ENCODE results near the gene KLHL15.
A peak's percentile ranks its signal among the peaks of the same experiment; 100 is the strongest.

KLHL15 gene

GRCh38 chrX:24025741-24026403, 1.1 kb downstream of the KLHL15 start:
- H3K36me3 ChIP-seq (ENCODE audit: insufficient read depth), result no peaks in the 10 kb centered on the region
- peak overlapping the region; percentile 93 for H3K27ac ChIP-seq
- H3K4me2 ChIP-seq, result peak overlapping the region; percentile 9; the same call in 1 of the 2 replicates
- no peaks in the 10 kb centered on the region for H4K20me1 ChIP-seq (ENCODE audit: insufficient read depth)
- H3K4me3 ChIP-seq (IDR thresholded peaks at IDR 0.05; ENCODE audit: insufficient read depth, low read depth, low read length), result no peak overlapping the region
- H2AFZ ChIP-seq (ENCODE audit: low read depth), result peak overlapping the region; percentile 76
- TF ChIP-seq CTCF (conservative IDR thresholded peaks at IDR 0.05; ENCODE audit: low read depth, low read length), result no peak
- peaks cover 39% of the 10 kb centered on the region for H3K79me2 ChIP-seq (ENCODE audit: insufficient read depth, low read depth)
- peak overlapping the region; percentile 94 for H3K9ac ChIP-seq
- peaks cover 4% of the 10 kb centered on the region for H3K4me1 ChIP-seq (ENCODE audit: low read depth, poor library complexity, severe bottlenecking)
- no peaks in the 10 kb centered on the region for H3K27me3 ChIP-seq (ENCODE audit: insufficient read depth, low read depth)

GRCh38 chrX:24024819-24025740, 1.9 kb downstream of the KLHL15 start:
- no peaks in the 10 kb centered on the region for H3K27me3 ChIP-seq (ENCODE audit: insufficient read depth, low read depth)
- peaks cover 47% of the 10 kb centered on the region for H3K79me2 ChIP-seq (ENCODE audit: insufficient read depth, low read depth)
- no peaks in the 10 kb centered on the region for H4K20me1 ChIP-seq (ENCODE audit: insufficient read depth)
- H3K4me1 ChIP-seq (ENCODE audit: low read depth, poor library complexity, severe bottlenecking), result peaks cover 11% of the 10 kb centered on the region
- peak overlapping the region; percentile 72; the same call in 1 of the 2 replicates for H3K4me2 ChIP-seq
- H3K27ac ChIP-seq, result peak overlapping the region; percentile 93
- peak overlapping the region; percentile 94 for H3K9ac ChIP-seq
- H3K36me3 ChIP-seq (ENCODE audit: insufficient read depth), result no peaks in the 10 kb centered on the region
- TF ChIP-seq CTCF (conservative IDR thresholded peaks at IDR 0.05; ENCODE audit: low read depth, low read length), result no peak
- peak overlapping the region; percentile 61 for H2AFZ ChIP-seq (ENCODE audit: low read depth)
- H3K4me3 ChIP-seq (IDR thresholded peaks at IDR 0.05; ENCODE audit: insufficient read depth, low read depth, low read length), result no peak overlapping the region

- Histone ChIP-seq H3K4me3 (IDR thresholded peaks at IDR 0.05; ENCODE audit: insufficient read depth, low read depth, low read length) (no peak overlapping the region), H3K4me2 (peak overlapping the region; percentile 72), H3K4me1 (ENCODE audit: low read depth, poor library complexity, severe bottlenecking) (peaks cover 19% of the 10 kb centered on the region), H3K9ac (peak overlapping the region; percentile 90), H2AFZ (ENCODE audit: low read depth) (peak overlapping the region; percentile 61; the same call in 1 of the 2 replicates), H4K20me1 (ENCODE audit: insufficient read depth) (no peaks in the 10 kb centered on the region), H3K27me3 (ENCODE audit: insufficient read depth, low read depth) (no peaks in the 10 kb centered on the region), H3K36me3 (ENCODE audit: insufficient read depth) (no peaks in the 10 kb centered on the region), H3K27ac (peak overlapping the region; percentile 80), H3K79me2 (ENCODE audit: insufficient read depth, low read depth) (peaks cover 53% of the 10 kb centered on the region)
- TF ChIP-seq CTCF (conservative IDR thresholded peaks at IDR 0.05; ENCODE audit: low read depth, low read length), result no peak
Measured at GRCh38 chrX:24023972-24024669, 2.9 kb downstream of the KLHL15 start.

GRCh38 chrX:24023544-24023943, 3.4 kb downstream of the KLHL15 start:
- H3K79me2 ChIP-seq (ENCODE audit: insufficient read depth, low read depth), result peaks cover 57% of the 10 kb centered on the region
- peak overlapping the region; percentile 80; the same call in 1 of the 2 replicates for H3K27ac ChIP-seq
- H4K20me1 ChIP-seq (ENCODE audit: insufficient read depth), result no peaks in the 10 kb centered on the region
- no peaks in the 10 kb centered on the region for H3K27me3 ChIP-seq (ENCODE audit: insufficient read depth, low read depth)
- H2AFZ ChIP-seq (ENCODE audit: low read depth), result no peak overlapping the region
- no peak for TF ChIP-seq CTCF (conservative IDR thresholded peaks at IDR 0.05; ENCODE audit: low read depth, low read length)
- no peak overlapping the region for H3K4me3 ChIP-seq (IDR thresholded peaks at IDR 0.05; ENCODE audit: insufficient read depth, low read depth, low read length)
- peak overlapping the region; percentile 90 for H3K9ac ChIP-seq
- peak overlapping the region; percentile 72 for H3K4me2 ChIP-seq
- peaks cover 19% of the 10 kb centered on the region for H3K4me1 ChIP-seq (ENCODE audit: low read depth, poor library complexity, severe bottlenecking)
- H3K36me3 ChIP-seq (ENCODE audit: insufficient read depth), result no peaks in the 10 kb centered on the region
